GM12891 (cell line): ENCODE results near the gene ASTN2.

Experiments used
- POLR2AphosphoS5 ChIP-seq: IDR thresholded peaks from 2 replicates; pipeline ENCODE4 v1.6.1; 2011; ENCODE audit warnings: low read depth, low read length, control low read depth
- TAF1 ChIP-seq: IDR thresholded peaks from 2 replicates; pipeline ENCODE4 v1.6.1; 2011; ENCODE audit warnings: low read depth, low read length, control low read depth

- TF ChIP-seq TAF1 (no peak), POLR2AphosphoS5 (no peak)
Observed at GRCh38 chr9:117030254-117030768, 384.5 kb downstream of the ASTN2 start.
